HG02623 (cell line): ENCODE measurements around the gene GFY.
"Not testable (repeated sequence)": the region's sequence is repeated elsewhere in the genome, so short reads cannot be mapped to it uniquely, and the experiment has no call there.

Source experiments
- ATAC-seq: cut with Tn5 transposase; IDR thresholded peaks from one replicate; pipeline ENCODE4 v1.9.1; 2021; ENCODE audit warnings: moderate library complexity; ENCODE audit not compliant: unreplicated experiment

The GFY gene

GRCh38 chr19:49468746-49469447 lies 43.7 kb downstream of the GFY start:
- peak; percentile 61 for ATAC-seq

- ATAC-seq: peak; percentile 38
Observed at GRCh38 chr19:49469828-49470614, 44.8 kb downstream of the GFY start.

- ATAC-seq: no peak
Observed at GRCh38 chr19:49470615-49470978, 45.4 kb downstream of the GFY start.

GRCh38 chr19:49472936-49473335 lies 47.7 kb downstream of the GFY start:
- no peak for ATAC-seq

GRCh38 chr19:49473501-49473867 lies 48.3 kb downstream of the GFY start:
- not testable (repeated sequence) for ATAC-seq

GRCh38 chr19:49473868-49474541 lies 48.8 kb downstream of the GFY start, which contains the start of gene FLT3LG:
Gene FLT3LG (plus strand): TSS chr19:49474215. CDS start chr19:49474640, 425 bp downstream.
- no peak for ATAC-seq

GRCh38 chr19:49474542-49474924 lies 49.3 kb downstream of the GFY start:
- ATAC-seq: no peak

- no peak for ATAC-seq
Observed at GRCh38 chr19:49475191-49475917, 50.2 kb downstream of the GFY start.

GRCh38 chr19:49475995-49476880 lies 51.0 kb downstream of the GFY start:
- ATAC-seq: no peak
